GM10266 (cell line): Measurements from ENCODE around the gene SMAGP.
"Not testable (repeated sequence)": the region's sequence is repeated elsewhere in the genome, so short reads cannot be mapped to it uniquely, and the experiment has no call there.

Source experiments
- DNase-seq: peaks from one replicate; pipeline ENCODE4 v3.0.0; 2012; ENCODE audit errors: extremely low spot score
- CTCF ChIP-seq: IDR thresholded peaks from 2 replicates; pipeline ENCODE4 v1.5.1; 2012; ENCODE audit warnings: mild to moderate bottlenecking, low read depth; ENCODE audit not compliant: control insufficient read depth, insufficient read depth; ENCODE audit errors: missing control alignments

SMAGP gene

GRCh38 chr12:51270951-51271518 lies 820 bp upstream of the SMAGP start:
- no peak for DNase-seq
- TF ChIP-seq CTCF: no peak

GRCh38 chr12:51269174-51270066 lies 795 bp downstream of the SMAGP start:
- peak; percentile 73 for DNase-seq
- TF ChIP-seq CTCF: peak; percentile 57

- no peak for TF ChIP-seq CTCF
- no peak for DNase-seq
These were observed 5.2 kb downstream of the SMAGP start for GRCh38 chr12:51265024-51265423.

GRCh38 chr12:51264297-51264696 lies 5.9 kb downstream of the SMAGP start:
- TF ChIP-seq CTCF: no peak
- DNase-seq: no peak

GRCh38 chr12:51263341-51263740 lies 6.9 kb downstream of the SMAGP start:
- TF ChIP-seq CTCF: no peak

GRCh38 chr12:51262758-51263177 lies 7.4 kb downstream of the SMAGP start:
- no peak for DNase-seq
- TF ChIP-seq CTCF: no peak

More at GRCh38 chr12:51263341-51263740, 6.9 kb downstream of the SMAGP start:
- no peak for DNase-seq

- not testable (repeated sequence) for DNase-seq
These were observed 10.6 kb downstream of the SMAGP start for GRCh38 chr12:51259600-51259999.
